HG03025 (cell line): ENCODE measurements around the gene SUSD4.

Experiments used
- ATAC-seq: cut with Tn5 transposase; IDR thresholded peaks from one replicate; pipeline ENCODE4 v1.9.1; 2021; ENCODE audit warnings: mild to moderate bottlenecking, moderate library complexity; ENCODE audit not compliant: unreplicated experiment, low FRiP score

The SUSD4 gene

GRCh38 chr1:223233410-223234169 is 130.4 kb downstream of the SUSD4 start:
- no peak for ATAC-seq

- no peak for ATAC-seq
These were observed 131.0 kb downstream of the SUSD4 start for GRCh38 chr1:223233019-223233409.

- no peak for ATAC-seq
These were observed 132.4 kb downstream of the SUSD4 start for GRCh38 chr1:223231581-223231980.

- no peak for ATAC-seq
These were observed 132.9 kb downstream of the SUSD4 start for GRCh38 chr1:223231011-223231572.

GRCh38 chr1:223230161-223230881 is 133.7 kb downstream of the SUSD4 start:
- no peak for ATAC-seq

GRCh38 chr1:223229756-223230155 is 134.2 kb downstream of the SUSD4 start:
- ATAC-seq, result no peak

- no peak for ATAC-seq
These were observed 134.9 kb downstream of the SUSD4 start for GRCh38 chr1:223228931-223229528.

GRCh38 chr1:223228201-223228600 is 135.8 kb downstream of the SUSD4 start:
- no peak for ATAC-seq

- no peak for ATAC-seq
These were observed 136.3 kb downstream of the SUSD4 start for GRCh38 chr1:223227486-223228196.

- no peak for ATAC-seq
These were observed 136.9 kb downstream of the SUSD4 start for GRCh38 chr1:223227031-223227430.

- no peak for ATAC-seq
These were observed 137.7 kb downstream of the SUSD4 start for GRCh38 chr1:223226271-223226670.

- ATAC-seq, result no peak
These were observed 138.5 kb downstream of the SUSD4 start for GRCh38 chr1:223225481-223225880.

GRCh38 chr1:223225061-223225460 is 138.9 kb downstream of the SUSD4 start:
- no peak for ATAC-seq

GRCh38 chr1:223224465-223224864 is 139.5 kb downstream of the SUSD4 start:
- no peak for ATAC-seq

- ATAC-seq, result no peak
These were observed 140.6 kb downstream of the SUSD4 start for GRCh38 chr1:223223091-223223995.

- no peak for ATAC-seq
These were observed 141.6 kb downstream of the SUSD4 start for GRCh38 chr1:223222377-223222776.

- ATAC-seq, result no peak
These were observed 142.3 kb downstream of the SUSD4 start for GRCh38 chr1:223221686-223222085.

- no peak for ATAC-seq
These were observed 143.9 kb downstream of the SUSD4 start for GRCh38 chr1:223219846-223220610.

- no peak for ATAC-seq
These were observed 144.7 kb downstream of the SUSD4 start for GRCh38 chr1:223219318-223219635.
